A673 (cell line): ENCODE measurements around the gene SMURF1. TPM values are rescaled to one million over a fixed set of nuclear protein-coding genes. Genes with fewer than 3 reads are reported as not detected.

Source experiments
- BruUV-seq: library from RNA; stranded (reverse); fragments of 400-500 nt; replicated peaks from 2 replicates; lab custom pipeline; 2021; lab: Mats Ljungman, UMichigan
- CTCF ChIA-PET: fragments of 300-600 bp; sonication (Branson Sonifier 250); formaldehyde crosslinking; loops from one replicate; lab custom pipeline; 2022; ENCODE audit warnings: antibody characterized with exemption; lab: Charles Lee
- POLR2A ChIA-PET: fragments of 300-600 bp; sonication (Branson Sonifier 250); formaldehyde crosslinking; loops from one replicate; lab custom pipeline; 2022; ENCODE audit warnings: antibody characterized with exemption; ENCODE audit not compliant: low non-redundant PET; lab: Charles Lee
- DNase-seq: peaks from one replicate; pipeline ENCODE4 v3.0.0-alpha.2; 2015; ENCODE audit warnings: low spot score
- H3K27ac ChIP-seq: fragments of 200-600 bp; sonication (generic); 2 replicates; pipeline ENCODE4 v1.5.1; 2016; ENCODE audit warnings: mixed run types, low read depth, mild to moderate bottlenecking, mixed read lengths, antibody characterized with exemption, low read length; ENCODE audit not compliant: poor library complexity, severe bottlenecking
- H3K27me3 ChIP-seq: fragments of 200-600 bp; sonication (generic); replicated peaks from 2 replicates; pipeline ENCODE4 v1.6.1; 2017; ENCODE audit warnings: mixed run types, low read depth, mild to moderate bottlenecking, mixed read lengths, antibody characterized with exemption, low read length; ENCODE audit not compliant: insufficient read depth, poor library complexity
- H3K36me3 ChIP-seq: fragments of 200-600 bp; sonication (generic); 2 replicates; pipeline ENCODE4 v1.6.1; 2016; ENCODE audit warnings: mixed run types, mild to moderate bottlenecking, mixed read lengths, antibody characterized with exemption, low read length; ENCODE audit not compliant: insufficient read depth, poor library complexity, severe bottlenecking
- H3K4me1 ChIP-seq: fragments of 200-600 bp; sonication (generic); 2 replicates; pipeline ENCODE4 v1.6.1; 2017; ENCODE audit warnings: mixed run types, mild to moderate bottlenecking, mixed read lengths, antibody characterized with exemption, low read length; ENCODE audit not compliant: insufficient read depth, poor library complexity, severe bottlenecking
- H3K4me3 ChIP-seq: fragments of 200-600 bp; sonication (generic); 2 replicates; pipeline ENCODE4 v1.5.1; 2016; ENCODE audit warnings: low read depth, mixed run types, mild to moderate bottlenecking, mixed read lengths, low read length; ENCODE audit not compliant: poor library complexity, severe bottlenecking
- H3K9me3 ChIP-seq: fragments of 200-600 bp; sonication (generic); 2 replicates; pipeline ENCODE4 v1.6.1; 2016; ENCODE audit warnings: mixed run types, low read depth, mild to moderate bottlenecking, mixed read lengths, antibody characterized with exemption, low read length; ENCODE audit not compliant: poor library complexity, severe bottlenecking
- EZH2 ChIP-seq: fragments of 200-600 bp; sonication (generic); IDR thresholded peaks from 2 replicates; pipeline ENCODE4 v1.6.1; 2017; ENCODE audit warnings: borderline replicate concordance, low read depth, mild to moderate bottlenecking, mixed read lengths, antibody characterized with exemption, low read length; ENCODE audit not compliant: poor library complexity, severe bottlenecking
- intact Hi-C: fragments of 100-400 bp; cut with micrococcal nuclease; formaldehyde crosslinking; loops from one replicate; pipeline ENCODE4 v1.10.0; 2022; ENCODE audit not compliant: unreplicated experiment
- total RNA-seq: library from RNA; stranded (reverse); gene quantifications from 2 replicates; pipeline ENCODE4 v1.2.3, GENCODE V29; 2021
- TF ChIP-seq, protein P1 (sequence below): fragments of 300-800, 200-600 bp; sonication (generic); conservative IDR thresholded peaks from 2 replicates; pipeline ENCODE4 v1.5.1; 2017; ENCODE audit warnings: low read depth, mild to moderate bottlenecking, antibody characterized with exemption, low read length, moderate library complexity, mixed read lengths

Gene SMURF1
- total RNA-seq, 1 experiment from 2014 or later, result 16.5 TPM

DNA sequence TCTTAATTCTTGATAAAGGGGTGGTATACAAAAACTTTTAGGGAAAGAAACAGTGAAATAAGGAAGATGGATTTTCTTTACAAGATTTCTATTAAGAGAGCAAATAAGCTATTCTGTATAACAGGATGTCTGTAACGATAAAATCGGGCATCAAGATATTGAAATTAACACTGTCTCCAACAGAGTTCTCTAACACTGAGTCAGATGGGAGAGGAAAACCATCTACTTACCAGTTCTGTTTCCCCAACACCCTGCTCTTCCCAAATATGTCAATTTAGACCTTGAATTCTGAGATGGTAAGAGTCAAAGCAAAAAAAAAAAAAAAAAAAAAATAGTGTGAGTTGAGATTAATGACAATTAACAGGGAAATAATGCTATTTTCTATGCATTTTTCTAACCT, 23.0 kb downstream of the SMURF1 start:
- no peaks in the 10 kb centered on the region for H3K4me1 ChIP-seq
- POLR2A ChIA-PET, result no interaction called here
- no TSS peak for BruUV-seq
- TF ChIP-seq, protein P1, sequence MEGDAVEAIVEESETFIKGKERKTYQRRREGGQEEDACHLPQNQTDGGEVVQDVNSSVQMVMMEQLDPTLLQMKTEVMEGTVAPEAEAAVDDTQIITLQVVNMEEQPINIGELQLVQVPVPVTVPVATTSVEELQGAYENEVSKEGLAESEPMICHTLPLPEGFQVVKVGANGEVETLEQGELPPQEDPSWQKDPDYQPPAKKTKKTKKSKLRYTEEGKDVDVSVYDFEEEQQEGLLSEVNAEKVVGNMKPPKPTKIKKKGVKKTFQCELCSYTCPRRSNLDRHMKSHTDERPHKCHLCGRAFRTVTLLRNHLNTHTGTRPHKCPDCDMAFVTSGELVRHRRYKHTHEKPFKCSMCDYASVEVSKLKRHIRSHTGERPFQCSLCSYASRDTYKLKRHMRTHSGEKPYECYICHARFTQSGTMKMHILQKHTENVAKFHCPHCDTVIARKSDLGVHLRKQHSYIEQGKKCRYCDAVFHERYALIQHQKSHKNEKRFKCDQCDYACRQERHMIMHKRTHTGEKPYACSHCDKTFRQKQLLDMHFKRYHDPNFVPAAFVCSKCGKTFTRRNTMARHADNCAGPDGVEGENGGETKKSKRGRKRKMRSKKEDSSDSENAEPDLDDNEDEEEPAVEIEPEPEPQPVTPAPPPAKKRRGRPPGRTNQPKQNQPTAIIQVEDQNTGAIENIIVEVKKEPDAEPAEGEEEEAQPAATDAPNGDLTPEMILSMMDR, result no peak
- no peak for TF ChIP-seq EZH2
- no peaks in the 10 kb centered on the region for H3K36me3 ChIP-seq
- intact Hi-C loops, result no loop called here
- peaks cover 5% of the 10 kb centered on the region for H3K9me3 ChIP-seq
- no peak overlapping the region for H3K27ac ChIP-seq
- DNase-seq, result no peak
- CTCF ChIA-PET, result interaction anchor here (0.6 kb wide), 1 partner anchor 84 kb away, joined by 3 read pairs; no protein-coding TSS in a partner anchor
- H3K4me3 ChIP-seq, result no peak overlapping the region
- no peaks in the 10 kb centered on the region for H3K27me3 ChIP-seq

DNA sequence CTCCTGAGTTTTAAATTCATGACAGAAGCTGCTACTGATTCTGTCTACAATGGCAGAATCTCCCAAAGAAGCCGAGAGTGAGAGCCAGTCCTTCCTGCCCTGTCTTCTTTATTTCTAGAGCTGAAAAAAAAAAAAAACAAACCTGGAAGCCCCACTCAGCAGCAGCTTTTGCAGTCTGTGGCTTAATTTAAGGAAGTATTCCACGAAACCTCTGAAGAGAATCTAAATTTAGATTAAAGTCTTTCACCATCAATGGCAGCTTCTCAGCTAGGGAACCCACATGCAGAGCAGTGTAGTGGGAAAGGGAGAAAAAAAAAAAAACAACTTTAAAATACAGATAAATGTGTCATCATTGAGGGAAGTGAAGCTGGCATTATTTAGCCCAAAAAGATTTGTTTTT, 23.4 kb downstream of the SMURF1 start:
- H3K9me3 ChIP-seq, result peaks cover 5% of the 10 kb centered on the region

DNA sequence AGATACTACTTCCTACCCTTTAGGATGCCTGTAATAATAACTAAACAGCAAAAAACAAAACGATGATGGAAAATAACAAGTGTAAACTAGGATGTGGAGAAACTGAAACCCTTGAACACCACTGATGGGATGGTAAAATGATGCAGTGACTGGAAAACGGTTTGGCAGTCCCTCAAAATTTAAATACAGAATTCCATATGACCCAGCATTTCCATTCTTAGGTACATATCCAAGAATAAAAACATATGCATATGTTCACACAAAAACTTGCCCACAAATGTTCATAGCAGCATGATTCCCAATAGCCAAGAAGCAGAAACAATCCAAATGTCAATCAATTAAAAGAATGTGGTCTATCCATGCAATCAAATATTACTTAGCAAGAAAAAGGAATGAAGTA, 25.8 kb downstream of the SMURF1 start:
- Histone ChIP-seq H3K4me3 (no peak overlapping the region), H3K27me3 (no peaks in the 10 kb centered on the region), H3K27ac (no peak overlapping the region), H3K9me3 (peaks cover 5% of the 10 kb centered on the region), H3K4me1 (no peaks in the 10 kb centered on the region), H3K36me3 (no peaks in the 10 kb centered on the region)
- CTCF ChIA-PET, result no interaction called here
- intact Hi-C loops, result no loop called here
- TF ChIP-seq, protein P1, result no peak
- TF ChIP-seq EZH2, result no peak
- DNase-seq, result no peak
- POLR2A ChIA-PET, result no interaction called here
- no TSS peak for BruUV-seq

More for the DNA sequence above, 23.4 kb downstream of the SMURF1 start:
- ChIA-PET CTCF (interaction anchor here (0.6 kb wide), 1 partner anchor 84 kb away, joined by 3 read pairs; no protein-coding TSS in a partner anchor), POLR2A (no interaction called here)
- Histone ChIP-seq H3K4me1 (no peaks in the 10 kb centered on the region), H3K36me3 (no peaks in the 10 kb centered on the region), H3K27ac (no peak overlapping the region), H3K27me3 (no peaks in the 10 kb centered on the region), H3K4me3 (no peak overlapping the region)
- TF ChIP-seq EZH2, result no peak
- TF ChIP-seq, protein P1, result no peak
- BruUV-seq, result no TSS peak
- no peak for DNase-seq
- intact Hi-C loops, result no loop called here
